Non-pigmented ciliary epithelial cell (primary cell): ENCODE measurements around the gene OSTN.

Source experiments
- DNase-seq: peaks from one replicate; pipeline ENCODE4 v3.0.0-alpha.2; 2010; ENCODE audit warnings: low read depth

OSTN gene

DNA sequence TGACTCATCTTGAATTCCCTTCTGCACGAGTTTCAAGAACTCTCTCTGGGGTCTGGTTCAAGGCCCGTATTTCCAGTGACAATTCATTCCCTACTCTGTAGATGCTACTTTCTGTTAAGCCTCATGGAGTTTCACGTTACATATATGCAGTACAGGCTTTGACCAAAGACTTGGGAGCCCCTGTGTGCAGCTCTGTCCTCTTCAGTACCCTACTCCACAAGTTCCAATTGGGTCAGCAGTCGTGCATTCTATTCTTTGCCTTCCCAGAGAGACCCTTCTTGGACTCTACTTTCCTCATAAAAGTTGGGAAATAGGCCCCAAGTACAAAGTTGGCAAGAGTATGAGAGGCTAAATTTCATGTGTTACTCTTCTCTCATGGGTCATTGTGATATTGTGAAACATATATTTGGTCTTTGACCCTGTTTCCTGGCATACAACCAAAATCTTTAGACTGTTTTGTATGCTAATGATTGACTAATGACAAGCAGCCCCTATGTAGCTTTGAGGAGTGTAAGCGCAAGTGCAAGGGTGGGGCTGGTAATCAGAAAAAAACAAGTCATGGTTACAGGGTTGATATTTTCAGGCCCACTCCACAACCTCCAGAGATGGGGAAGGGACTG lies 115.2 kb downstream of the OSTN start:
- no peak for DNase-seq
